Pancreas (tissue), 10 donors: Measurements from ENCODE around the gene ZNF215. TPM values are rescaled to one million over a fixed set of nuclear protein-coding genes. Genes with fewer than 3 reads are reported as not detected.
A peak's percentile ranks its signal among the peaks of the same experiment; 100 is the strongest.
"Not testable (repeated sequence)": the region's sequence is repeated elsewhere in the genome, so short reads cannot be mapped to it uniquely, and the experiment has no call there.

Experiments
- ATAC-seq, 4 donors: fragments of 200-7000 bp; cut with Tn5 transposase; one replicate each; pipeline versions ENCODE4 v1.8.0 to v1.9.1; 2020; ENCODE audit warnings: mild to moderate bottlenecking in 4 of 4, moderate library complexity in 4 of 4
- DNase-seq, 6 donors: peaks; one replicate each; pipeline ENCODE4 v3.0.0-alpha.2; 2020
- FAIRE-seq: peaks from 2 replicates; lab custom pipeline; 2012; peaks lifted over from hg19 to GRCh38; lab: Jason Lieb, UNC
- H3K27ac ChIP-seq, 4 donors: fragments of 200-600 bp; sonication (generic); 1 replicate in 3 of 4; 2 replicates in 1 of 4; pipeline versions ENCODE4 v1.5.0 to v1.8.0; 2020
- H3K27me3 ChIP-seq, 4 donors: fragments of 200-600 bp; one replicate each; pipeline ENCODE4 v1.8.0; 2021
- H3K36me3 ChIP-seq, 3 donors: fragments of 200-600 bp; sonication (generic) in 1 of 3; one replicate each; pipeline versions ENCODE4 v1.5.0 to v1.8.0; 2020 to 2021
- H3K4me1 ChIP-seq, 3 donors: fragments of 200-600 bp; one replicate each; pipeline ENCODE4 v1.8.0; 2021
- H3K4me3 ChIP-seq, 4 donors: fragments of 200-600 bp; sonication (generic) in 2 of 4; one replicate each; pipeline versions ENCODE4 v1.5.0 to v1.8.0; 2020 to 2021
- H3K9me3 ChIP-seq, 4 donors: fragments of 200-600 bp; one replicate each; pipeline ENCODE4 v1.8.0; 2021
- CTCF ChIP-seq, 4 donors: fragments of 200-600 bp; sonication (generic) in 3 of 4; IDR thresholded peaks; one replicate each; pipeline versions ENCODE4 v1.5.0 to v1.8.0; 2021; ENCODE audit warnings: antibody characterized with exemption in 4 of 4
- WGBS, 2 donors: extraction: QIAGEN DNeasy Blood & Tissue Kit; methylation state at CpG; one replicate each; pipeline ENCODE4 v1.1.7; 2013; 5-methylcytosine and 5-hydroxymethylcytosine counted together
- intact Hi-C, 3 donors: fragments of 100-400 bp; cut with DNase I; formaldehyde crosslinking; loops; one replicate each; pipeline versions ENCODE4 v1.11.1 to v1.14.2; 2022
- polyA plus RNA-seq, 2 donors: library from polyadenylated mRNA; stranded (reverse); fragments of 200-250 nt; gene quantifications; one replicate each; pipeline ENCODE4 v1.2.3, GENCODE V29; 2013
- total RNA-seq, 6 donors: library from RNA; stranded (reverse); fragmentation: NEBNext Ultra II Directional in 4 of 6; extraction: Animal tissue kit (Norgen Biotek cat#: 25700) in 4 of 6; gene quantifications; one replicate each; pipeline versions ENCODE4 v1.2.1 to v1.2.4, GENCODE V29; 2021 to 2023
- donor health status: healthy with polysubstance abuse.
- donor health status: DM: no; HTN: no; CAD: no; lungs with moderate emphysema.
- donor health status: DM: no; HTN: no; CAD: no.
- donor health status: control.
- donor health status: control.
- donor health status: Bipolar disorder and iron deficiency.
- donor health status: DM: yes; HTN: yes; CAD: no.
- donor health status: DM: no; HTN: no; CAD: no.
- donor health status: DM: no; HTN: no; CAD: no.
- donor health status: DM: yes; HTN: yes; CAD: no.

Gene ZNF215
- total and polyA plus RNA-seq, 8 donors: 1.6 to 4.5 (median 2.7) TPM

GRCh38 chr11:6928916-6929315 is 2.7 kb downstream of the ZNF215 start:
- no peak for DNase-seq
- ATAC-seq: no peak
- no peak for FAIRE-seq
- Histone ChIP-seq H3K36me3 (no peaks in the 10 kb centered on the region), H3K4me3 (no peak overlapping the region), H3K4me1 (peaks cover 0 to 8% (median 5%) of the 10 kb centered on the region in 3 donors), H3K27ac (no peak overlapping the region), H3K27me3 (no peaks in the 10 kb centered on the region), H3K9me3 (no peaks in the 10 kb centered on the region)
- 70 to 71% methylated on average over 4 of the region's 4 CpGs for WGBS, 2 donors
- no peak for TF ChIP-seq CTCF (IDR thresholded peaks at IDR 0.05)
- intact Hi-C loops: no loop called here

GRCh38 chr11:6931146-6931713 is 5.0 kb downstream of the ZNF215 start:
- no peak for TF ChIP-seq CTCF (IDR thresholded peaks at IDR 0.05)
- DNase-seq (no peak), FAIRE-seq (no peak), ATAC-seq (no peak)
- Histone ChIP-seq H3K4me1 (peaks cover 0 to 8% (median 5%) of the 10 kb centered on the region in 3 donors), H3K9me3 (no peaks in the 10 kb centered on the region), H3K27me3 (no peaks in the 10 kb centered on the region), H3K27ac (no peak overlapping the region), H3K36me3 (no peaks in the 10 kb centered on the region), H3K4me3 (no peak overlapping the region)
- 89% methylated on average over 3 of the region's 3 CpGs for WGBS, 2 donors
- intact Hi-C loops: no loop called here

- no peak for ATAC-seq
Observed at GRCh38 chr11:6932145-6932544, 5.9 kb downstream of the ZNF215 start.

GRCh38 chr11:6941970-6942369 is 15.7 kb downstream of the ZNF215 start:
- Histone ChIP-seq H3K4me1 (no peaks in the 10 kb centered on the region), H3K4me3 (no peak overlapping the region), H3K27me3 (no peaks in the 10 kb centered on the region), H3K27ac (no peak overlapping the region), H3K9me3 (no peaks in the 10 kb centered on the region), H3K36me3 (peaks cover 0 to 6% (median 0%) of the 10 kb centered on the region in 3 donors)
- DNase-seq (no peak), FAIRE-seq (no peak), ATAC-seq (no peak)
- intact Hi-C loops: no loop called here
- no peak for TF ChIP-seq CTCF (IDR thresholded peaks at IDR 0.05)

More at GRCh38 chr11:6932145-6932544, 5.9 kb downstream of the ZNF215 start:
- H3K4me3 ChIP-seq: no peak overlapping the region
- DNase-seq (no peak), FAIRE-seq (no peak)
- H3K27ac ChIP-seq: no peak overlapping the region
- H3K9me3 ChIP-seq: no peaks in the 10 kb centered on the region
- intact Hi-C loops: no loop called here
- no peaks in the 10 kb centered on the region for H3K36me3 ChIP-seq
- 75 to 81% methylated on average over 7 of the region's 7 CpGs for WGBS, 2 donors
- TF ChIP-seq CTCF (IDR thresholded peaks at IDR 0.05): no peak
- no peaks in the 10 kb centered on the region for H3K27me3 ChIP-seq
- peaks cover 0 to 8% (median 5%) of the 10 kb centered on the region in 3 donors for H3K4me1 ChIP-seq

- no peaks in the 10 kb centered on the region for H3K4me1 ChIP-seq
- no peak for ATAC-seq
- TF ChIP-seq CTCF (IDR thresholded peaks at IDR 0.05): no peak
- no peak for DNase-seq
- no peaks in the 10 kb centered on the region for H3K9me3 ChIP-seq
- no peaks in the 10 kb centered on the region for H3K27me3 ChIP-seq
- peaks cover 0 to 6% (median 0%) of the 10 kb centered on the region in 3 donors for H3K36me3 ChIP-seq
- H3K27ac ChIP-seq: no peak overlapping the region
- no peak for FAIRE-seq
- WGBS, 2 donors: 82 to 88% methylated on average over 3 of the region's 3 CpGs
- no peak overlapping the region for H3K4me3 ChIP-seq
- intact Hi-C loops: no loop called here
Observed at GRCh38 chr11:6943131-6943530, 16.9 kb downstream of the ZNF215 start.

GRCh38 chr11:6954248-6954647 is 28.0 kb downstream of the ZNF215 start:
- H3K36me3 ChIP-seq, intact Hi-C loops, H3K27me3 ChIP-seq, H3K27ac ChIP-seq, ATAC-seq, H3K4me3 ChIP-seq, FAIRE-seq, H3K4me1 ChIP-seq, H3K9me3 ChIP-seq: not testable (repeated sequence)
- DNase-seq: peak in 1 of 6 donors; percentile 19
- WGBS, 2 donors: 82 to 92% methylated on average over 9 to 10 of the region's 10 CpGs
